Esophagus muscularis mucosa (tissue), 4 donors: Measurements from ENCODE around the gene TMEM225B.

Experiments
- CTCF ChIP-seq, 3 experiments: fragments of 200-600 bp in 2 of 3; fragments of 450-650 bp in 1 of 3; sonication (generic) in 2 of 3; IDR thresholded peaks; one replicate each; pipeline ENCODE4 v1.5.1; 2017 to 2019; ENCODE audit warnings: antibody characterized with exemption in 3 of 3, mild to moderate bottlenecking in 2 of 3, moderate library complexity in 1 of 3
- EP300 ChIP-seq: sonication (generic); formaldehyde crosslinking; IDR thresholded peaks from one replicate; pipeline ENCODE4 v1.6.1; 2017; ENCODE audit warnings: antibody characterized with exemption
- POLR2A ChIP-seq: fragments of 450-650 bp; IDR thresholded peaks from one replicate; pipeline ENCODE4 v1.6.1; 2017; ENCODE audit warnings: antibody characterized with exemption, moderate library complexity, mild to moderate bottlenecking, low read depth

- no peak for TF ChIP-seq EP300
- TF ChIP-seq CTCF (IDR thresholded peaks at IDR 0.05), result no peak
- no peak for TF ChIP-seq POLR2A
Observed at GRCh38 chr7:99553039-99553438, 45.0 kb upstream of the TMEM225B start.
